Stimulated activated CD4-positive, alpha-beta T cell treated with anti-CD3 and anti-CD28 coated beads, Interleukin-15, amount 100 ng/mL, for 1 hour (primary cell): ENCODE results near the gene SLC9A2.

Experiments used
- DNase-seq, 2 donors: peaks; one replicate each; pipeline ENCODE4 v3.0.0-alpha.2; 2020; ENCODE audit warnings: low read depth in 1 of 2, low spot score in 1 of 2

SLC9A2 gene

GRCh38 chr2:102672107-102672776, 52.9 kb downstream of the SLC9A2 start:
- DNase-seq: no peak

GRCh38 chr2:102674370-102674769, 55.0 kb downstream of the SLC9A2 start:
- no peak for DNase-seq

DNA sequence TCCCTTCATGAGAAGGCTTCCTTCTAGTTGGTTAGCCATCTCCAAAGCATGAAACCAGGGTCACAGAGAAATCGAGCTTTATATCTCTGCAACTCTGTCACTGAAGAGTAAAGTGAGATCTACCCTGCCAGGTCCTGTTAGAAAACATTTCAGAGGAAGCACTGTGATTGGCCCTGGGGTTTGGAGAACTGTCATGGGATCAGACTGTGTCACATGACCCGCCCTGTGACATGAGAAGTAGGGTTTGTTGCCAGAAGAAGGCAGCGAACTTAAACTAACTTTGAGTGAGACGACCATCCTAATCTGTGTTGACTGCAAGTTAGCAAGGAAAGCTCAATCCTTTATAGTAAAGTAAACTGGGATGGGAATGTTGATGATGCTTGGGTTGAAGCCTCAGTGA, 55.5 kb downstream of the SLC9A2 start:
- DNase-seq: no peak

DNA sequence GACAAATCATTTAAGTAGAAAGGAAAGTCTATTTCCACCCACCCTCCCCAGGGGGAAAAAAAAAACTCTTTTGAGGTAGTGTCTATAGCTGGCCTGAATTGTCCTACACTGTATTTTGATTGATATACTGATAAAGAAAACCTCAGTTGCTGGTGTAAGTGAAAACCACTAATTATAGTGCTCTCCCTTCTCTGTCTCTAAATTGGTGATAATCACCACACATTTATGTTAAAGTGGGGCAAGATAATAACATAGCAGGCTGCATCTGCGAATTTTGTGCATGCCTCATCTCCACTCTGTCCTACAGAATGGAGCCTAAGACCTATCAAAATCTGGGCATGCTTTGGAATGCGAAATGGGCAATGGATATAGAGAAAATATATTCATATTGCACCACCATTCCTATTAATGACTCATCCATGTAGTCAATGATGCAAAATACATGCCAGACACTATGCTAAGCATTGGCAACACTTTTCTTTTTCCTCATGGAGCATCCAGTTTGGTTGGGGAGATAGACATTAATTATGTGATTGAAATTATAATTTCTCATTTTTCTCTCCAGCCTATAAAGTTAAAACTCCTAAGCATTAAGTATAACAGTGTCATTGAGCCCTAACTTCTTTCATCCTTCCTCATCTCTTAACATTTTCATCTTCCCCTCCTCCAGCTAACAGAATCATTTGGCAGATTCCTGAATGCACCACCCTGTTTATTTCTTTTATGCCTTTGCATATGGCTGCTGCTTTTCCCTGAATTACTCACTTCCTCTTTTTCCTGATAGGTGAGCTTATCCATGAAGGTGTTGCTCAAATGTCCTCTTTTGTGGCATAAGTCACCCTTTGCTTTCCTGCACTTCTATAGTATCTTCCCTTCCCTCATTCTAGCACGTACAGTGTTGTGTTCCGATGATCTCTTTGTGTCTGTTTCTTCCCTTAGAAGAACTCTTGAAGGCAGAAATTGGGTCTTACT, 58.2 kb downstream of the SLC9A2 start:
- DNase-seq: no peak

GRCh38 chr2:102678442-102678841, 59.1 kb downstream of the SLC9A2 start:
- no peak for DNase-seq

- no peak for DNase-seq
Observed at GRCh38 chr2:102686479-102687439, 67.4 kb downstream of the SLC9A2 start.

GRCh38 chr2:102690012-102690411, 70.7 kb downstream of the SLC9A2 start:
- DNase-seq: no peak

DNA sequence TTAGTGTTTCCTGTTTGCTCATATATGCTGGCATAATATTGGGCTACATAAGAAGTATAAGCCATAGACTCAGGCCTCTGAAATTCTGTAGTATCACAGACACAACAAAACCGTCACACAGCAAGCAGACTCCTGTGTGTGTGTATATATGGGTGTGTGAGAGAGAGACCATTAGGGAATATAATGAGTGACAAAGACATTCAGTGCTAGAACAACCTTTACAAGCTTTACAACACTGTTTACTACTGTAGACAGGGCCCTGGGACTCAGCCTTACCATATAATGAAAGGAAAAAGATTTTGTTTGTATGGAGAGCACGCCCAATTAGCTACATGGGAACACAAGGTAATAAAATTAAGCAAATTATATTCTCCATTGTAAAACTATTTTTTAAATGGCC, 77.1 kb downstream of the SLC9A2 start:
- DNase-seq: no peak

- DNase-seq: no peak
Observed at GRCh38 chr2:102698369-102699111, 79.2 kb downstream of the SLC9A2 start.

GRCh38 chr2:102703305-102703704, 84.0 kb downstream of the SLC9A2 start:
- DNase-seq: no peak

DNA sequence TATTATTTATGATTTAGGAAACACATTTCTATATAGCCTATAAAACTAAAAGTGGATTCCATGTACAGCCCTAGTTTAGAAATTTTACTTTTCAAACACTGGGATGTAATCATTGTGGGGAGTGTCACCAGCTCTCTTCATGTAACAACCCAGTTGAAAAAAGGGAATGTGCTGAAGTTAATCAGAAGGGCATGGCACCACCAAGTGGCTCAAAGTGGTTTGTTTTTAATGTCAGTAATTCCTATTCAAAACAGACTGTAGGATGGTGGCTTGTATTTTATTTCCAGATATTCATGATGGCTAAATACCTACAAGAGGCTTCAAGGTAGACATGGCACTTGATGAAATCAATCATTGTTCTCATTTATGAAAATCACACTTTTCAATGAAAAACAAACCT, 84.4 kb downstream of the SLC9A2 start:
- no peak for DNase-seq

- no peak for DNase-seq
Observed at GRCh38 chr2:102704531-102704930, 85.2 kb downstream of the SLC9A2 start.

DNA sequence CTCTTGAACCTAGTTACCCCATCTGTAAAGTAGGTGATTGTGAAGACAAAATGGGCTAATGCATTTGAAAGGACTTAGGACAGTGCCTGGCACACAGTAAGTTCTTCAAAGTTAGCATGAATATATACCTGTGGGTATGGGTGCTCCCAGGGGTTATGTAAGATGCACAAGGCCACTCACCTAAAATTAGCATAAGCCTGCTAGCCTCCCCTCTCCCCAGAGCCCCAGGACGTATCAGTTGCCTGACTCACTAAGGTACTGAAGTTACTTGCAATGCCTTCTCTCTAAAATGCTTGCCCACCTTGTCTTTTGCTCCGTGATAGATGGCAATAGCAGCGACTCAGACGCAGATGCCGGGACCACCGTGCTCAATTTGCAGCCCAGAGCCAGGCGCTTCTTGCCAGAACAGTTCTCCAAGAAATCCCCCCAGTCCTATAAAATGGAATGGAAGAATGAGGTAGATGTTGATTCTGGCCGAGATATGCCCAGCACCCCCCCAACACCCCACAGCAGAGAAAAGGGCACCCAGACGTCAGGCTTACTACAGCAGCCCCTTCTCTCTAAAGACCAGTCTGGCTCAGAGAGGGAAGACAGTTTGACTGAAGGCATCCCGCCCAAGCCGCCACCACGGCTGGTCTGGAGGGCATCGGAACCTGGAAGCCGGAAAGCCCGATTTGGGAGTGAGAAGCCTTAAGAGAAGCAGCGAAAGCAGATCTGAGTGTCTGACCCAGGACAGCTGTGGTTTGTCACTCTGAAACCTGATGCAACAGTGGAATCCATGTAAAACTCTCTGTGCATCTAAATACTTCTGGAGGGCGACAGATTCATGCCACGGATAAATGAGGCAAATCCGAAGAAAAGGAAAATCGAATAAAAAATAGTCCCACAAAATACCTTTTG, 88.7 kb downstream of the SLC9A2 start:
- no peak for DNase-seq

DNA sequence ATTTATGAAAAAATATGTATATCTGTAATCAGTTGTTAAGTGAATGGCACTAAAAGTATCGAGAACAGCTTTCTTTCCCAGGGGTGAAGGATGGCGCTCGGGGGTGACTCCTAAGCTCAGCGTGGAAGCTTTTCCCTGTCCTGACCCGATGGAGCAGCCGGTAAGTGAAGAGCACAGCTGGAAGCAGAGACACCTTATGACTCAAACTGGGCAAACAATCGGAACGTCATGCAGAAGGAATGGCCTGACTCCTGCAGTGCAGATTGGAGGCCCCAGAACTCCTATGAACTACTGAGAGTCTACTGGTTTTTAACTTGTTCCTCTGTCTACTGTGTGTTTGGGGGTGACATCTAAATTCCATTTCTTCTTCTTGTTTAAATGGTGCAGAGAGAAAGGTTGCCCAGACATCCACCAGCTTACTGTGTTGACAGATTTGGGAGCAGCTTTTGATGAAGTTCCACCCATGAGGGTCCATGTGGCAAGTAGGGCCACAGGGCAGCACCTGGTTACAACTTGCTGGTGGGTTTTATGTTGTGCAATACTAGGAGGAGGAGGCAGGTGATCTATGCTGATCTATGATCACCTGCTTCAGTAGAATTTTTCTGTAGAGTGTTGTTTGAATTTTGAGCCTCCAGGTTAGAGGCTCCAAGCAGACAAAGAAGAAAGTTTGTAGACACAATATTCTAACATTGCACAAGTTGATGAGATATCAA, 89.7 kb downstream of the SLC9A2 start:
- DNase-seq: no peak

DNA sequence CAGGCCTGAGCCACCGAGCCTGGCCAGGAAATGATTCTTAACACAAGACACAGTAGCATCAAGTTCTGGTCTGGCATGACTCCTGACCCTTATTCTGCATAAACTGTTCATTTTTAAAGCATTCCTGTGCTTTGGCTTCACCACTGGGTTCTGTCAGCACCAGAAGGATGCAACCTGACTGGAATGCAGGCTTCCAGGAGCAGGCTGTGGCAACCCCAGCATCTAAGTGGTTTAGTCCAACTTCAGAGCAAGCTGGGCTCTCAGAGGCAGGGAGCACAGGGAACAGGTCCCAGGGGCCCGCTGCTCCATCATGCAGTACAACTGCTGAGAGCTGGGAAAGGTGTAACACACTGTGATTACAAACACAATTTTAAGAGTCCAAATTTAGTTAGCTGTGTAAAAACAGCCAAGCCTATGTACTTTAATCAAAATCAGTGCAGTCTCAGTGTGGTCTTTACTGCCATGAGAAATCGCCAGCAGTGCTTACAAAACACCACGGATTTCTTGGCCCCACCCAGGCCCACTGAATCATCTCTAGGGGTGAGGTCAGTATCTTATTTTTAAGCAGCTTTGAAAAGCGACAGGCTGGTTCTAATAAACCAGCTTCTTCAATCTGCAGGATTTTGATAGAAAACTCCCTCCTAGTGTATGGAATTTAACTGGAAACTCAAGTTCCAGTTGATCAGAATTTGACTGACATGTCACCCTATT, 98.1 kb downstream of the SLC9A2 start:
- no peak for DNase-seq

- no peak for DNase-seq
Observed at GRCh38 chr2:102718387-102719316, 99.3 kb downstream of the SLC9A2 start.

- no peak for DNase-seq
Observed at GRCh38 chr2:102724016-102724490, 104.7 kb downstream of the SLC9A2 start.
